ENCODE data around the gene HSPB6.

The HSPB6 gene

DNA sequence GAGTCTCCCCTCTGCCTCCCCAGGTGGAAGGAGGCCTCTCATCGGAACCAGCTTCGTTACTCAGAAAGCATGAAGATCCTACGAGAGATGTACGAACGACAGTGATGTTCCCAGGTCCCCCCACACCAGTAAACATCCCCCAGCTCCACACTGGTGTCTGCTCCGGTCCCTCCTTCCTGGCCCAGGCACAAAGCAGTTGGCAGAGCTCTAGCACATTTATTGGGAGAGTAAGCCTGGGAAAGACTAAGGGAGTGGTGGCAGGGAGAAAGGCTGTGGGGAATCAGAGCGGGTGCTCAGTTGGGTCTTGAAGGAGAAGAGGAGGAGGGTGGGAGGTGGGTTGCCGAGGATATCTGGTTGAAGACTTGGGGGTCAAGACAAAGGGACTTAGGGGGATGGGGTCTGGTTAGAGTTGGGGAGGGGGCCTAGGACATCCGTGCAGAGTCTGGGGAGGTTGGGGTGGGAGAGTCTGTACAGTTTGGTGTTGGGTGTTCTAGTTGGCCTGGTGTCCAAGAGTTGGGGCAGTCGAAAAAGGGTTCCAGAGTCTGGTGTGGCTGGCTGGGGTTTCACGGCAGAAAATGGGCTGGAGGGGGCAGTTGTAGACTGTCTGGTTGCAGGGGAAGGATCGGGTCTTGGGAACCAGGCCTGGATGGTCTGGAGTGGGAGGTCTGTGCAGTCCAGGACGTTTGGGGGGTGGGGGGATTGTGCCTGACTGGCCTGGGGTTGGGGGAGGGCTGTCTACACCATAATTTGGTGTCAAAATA is 2.3 kb downstream of the HSPB6 start:
- DNase-seq (ENCODE audit: low read depth, low spot score), result no peak
- no peak overlapping the region for H3K4me3 ChIP-seq (ENCODE audit: low read depth, low read length)
- TF ChIP-seq, protein P1, sequence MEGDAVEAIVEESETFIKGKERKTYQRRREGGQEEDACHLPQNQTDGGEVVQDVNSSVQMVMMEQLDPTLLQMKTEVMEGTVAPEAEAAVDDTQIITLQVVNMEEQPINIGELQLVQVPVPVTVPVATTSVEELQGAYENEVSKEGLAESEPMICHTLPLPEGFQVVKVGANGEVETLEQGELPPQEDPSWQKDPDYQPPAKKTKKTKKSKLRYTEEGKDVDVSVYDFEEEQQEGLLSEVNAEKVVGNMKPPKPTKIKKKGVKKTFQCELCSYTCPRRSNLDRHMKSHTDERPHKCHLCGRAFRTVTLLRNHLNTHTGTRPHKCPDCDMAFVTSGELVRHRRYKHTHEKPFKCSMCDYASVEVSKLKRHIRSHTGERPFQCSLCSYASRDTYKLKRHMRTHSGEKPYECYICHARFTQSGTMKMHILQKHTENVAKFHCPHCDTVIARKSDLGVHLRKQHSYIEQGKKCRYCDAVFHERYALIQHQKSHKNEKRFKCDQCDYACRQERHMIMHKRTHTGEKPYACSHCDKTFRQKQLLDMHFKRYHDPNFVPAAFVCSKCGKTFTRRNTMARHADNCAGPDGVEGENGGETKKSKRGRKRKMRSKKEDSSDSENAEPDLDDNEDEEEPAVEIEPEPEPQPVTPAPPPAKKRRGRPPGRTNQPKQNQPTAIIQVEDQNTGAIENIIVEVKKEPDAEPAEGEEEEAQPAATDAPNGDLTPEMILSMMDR (IDR thresholded peaks at IDR 0.05; ENCODE audit: insufficient read depth, low read length, missing control alignments), result no peak
- POLR2A ChIA-PET, result interaction anchor here (0.7 kb wide), 1 partner anchor 14 kb away, joined by 3 read pairs; no protein-coding TSS in a partner anchor
- CTCF ChIA-PET, result no interaction called here

- DNase-seq (ENCODE audit: low read depth, low spot score), result no peak
- ChIA-PET CTCF (no interaction called here), POLR2A (interaction anchor here (0.7 kb wide), 1 partner anchor 14 kb away, joined by 3 read pairs; no protein-coding TSS in a partner anchor)
- TF ChIP-seq, protein P1 (IDR thresholded peaks at IDR 0.05; ENCODE audit: insufficient read depth, low read length, missing control alignments), result no peak
- H3K4me3 ChIP-seq (ENCODE audit: low read depth, low read length), result no peak overlapping the region
These were observed 3.0 kb downstream of the HSPB6 start for GRCh38 chr19:35753634-35754369.

- POLR2A ChIA-PET, result no interaction called here
These were observed 4.0 kb downstream of the HSPB6 start for GRCh38 chr19:35752746-35753350.

DNA sequence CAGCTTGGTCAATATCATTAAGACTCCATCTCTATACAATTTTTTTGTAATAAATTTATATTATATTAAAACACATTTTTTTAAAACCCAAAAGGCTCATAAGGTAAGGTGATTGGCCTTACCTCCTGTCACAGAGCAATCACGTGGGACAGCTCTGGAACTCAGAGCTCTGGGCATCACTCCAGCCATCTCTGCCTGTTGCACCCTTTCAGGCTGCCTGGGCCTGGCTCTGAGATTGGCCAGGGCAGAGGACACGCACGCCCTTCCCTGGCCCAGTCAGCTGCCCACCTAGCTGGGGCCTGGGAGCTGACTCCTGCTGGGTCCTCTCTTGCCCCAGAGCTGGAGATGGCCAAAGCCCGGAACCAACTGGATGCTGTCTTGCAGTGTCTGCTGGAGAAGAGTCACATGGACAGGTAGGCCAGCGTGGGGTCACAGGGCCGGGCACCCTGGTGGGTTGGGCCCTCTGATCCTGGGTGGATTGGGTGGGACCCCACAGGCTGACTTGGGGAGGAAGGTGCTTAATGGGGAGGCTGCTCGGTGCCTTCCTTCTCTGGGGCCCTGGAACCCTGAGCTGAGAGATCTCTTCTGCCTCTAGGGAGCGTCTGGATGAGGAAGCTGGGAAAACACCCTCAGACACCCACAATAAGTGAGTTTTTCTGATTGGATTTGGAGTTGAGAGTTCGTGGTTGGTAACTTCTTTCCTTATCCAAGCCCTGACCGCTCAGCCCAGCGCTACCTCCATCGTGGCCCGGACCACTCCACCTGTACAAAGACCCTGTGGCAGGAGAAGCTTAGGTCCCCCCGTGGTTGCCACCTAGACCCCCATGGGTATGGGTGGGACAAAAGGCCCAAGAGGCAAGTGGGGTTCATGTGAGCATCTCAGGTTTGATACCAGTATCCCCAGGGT is 4.7 kb downstream of the HSPB6 start:
- POLR2A ChIA-PET, result no interaction called here
- TF ChIP-seq, protein P1 (IDR thresholded peaks at IDR 0.05; ENCODE audit: insufficient read depth, low read length, missing control alignments), result no peak
- CTCF ChIA-PET, result no interaction called here
- H3K4me3 ChIP-seq (ENCODE audit: low read depth, low read length), result no peak overlapping the region
- no peak for DNase-seq (ENCODE audit: low read depth, low spot score)

More at GRCh38 chr19:35752746-35753350, 4.0 kb downstream of the HSPB6 start:
- H3K4me3 ChIP-seq (ENCODE audit: low read depth, low read length), result no peak overlapping the region
- DNase-seq (ENCODE audit: low read depth, low spot score), result no peak
- CTCF ChIA-PET, result no interaction called here
- TF ChIP-seq, protein P1 (IDR thresholded peaks at IDR 0.05; ENCODE audit: insufficient read depth, low read length, missing control alignments), result no peak

- TF ChIP-seq, protein P1 (IDR thresholded peaks at IDR 0.05; ENCODE audit: insufficient read depth, low read length, missing control alignments), result no peak
- ChIA-PET CTCF (interaction anchor here (1.0 kb wide), 1 partner anchor 10 kb away, joined by 3 read pairs; no protein-coding TSS in a partner anchor), POLR2A (no interaction called here)
These were observed 6.7 kb downstream of the HSPB6 start for GRCh38 chr19:35750167-35750566.

More at GRCh38 chr19:35750167-35750566, 6.7 kb downstream of the HSPB6 start:
- H3K4me3 ChIP-seq (ENCODE audit: low read depth, low read length), result no peak overlapping the region
- DNase-seq (ENCODE audit: low read depth, low spot score), result no peak

Data from AG04449 (cell line).